B cell (primary cell): Measurements from ENCODE around the gene MVB12B. TPM values are rescaled to one million over a fixed set of nuclear protein-coding genes. Genes with fewer than 3 reads are reported as not detected.

Experiments used
- ATAC-seq: fragments of 200-7000 bp; cut with Tn5 transposase; one replicate; pipeline ENCODE4 v1.10.0; 2021; ENCODE audit warnings: low read depth, mild to moderate bottlenecking, moderate number of reproducible peaks, moderate library complexity
- CTCF ChIA-PET: fragments of 350-600 bp; sonication (Branson Sonifier 250); formaldehyde crosslinking; loops from one replicate; lab custom pipeline; 2021; ENCODE audit warnings: antibody characterized with exemption, inconsistent platforms; lab: Charles Lee
- POLR2A ChIA-PET: fragments of 350-600 bp; sonication (Branson Sonifier 250); formaldehyde crosslinking; loops from one replicate; lab custom pipeline; 2021; ENCODE audit warnings: antibody characterized with exemption; lab: Charles Lee
- DNase-seq: peaks from one replicate; pipeline ENCODE4 v3.0.0; 2013
- H2AFZ ChIP-seq: 2 replicates; pipeline ENCODE4 v1.6.1; 2012; ENCODE audit warnings: mild to moderate bottlenecking, low read depth, low read length; ENCODE audit not compliant: insufficient read depth, poor library complexity, severe bottlenecking
- H3K27ac ChIP-seq, 2 donors: 1 replicate in 1 of 2; 2 replicates in 1 of 2; pipeline ENCODE4 v1.5.1; 2012 to 2013; ENCODE audit warnings: low read length in 2 of 2, mild to moderate bottlenecking in 2 of 2, moderate library complexity in 1 of 2
- H3K27me3 ChIP-seq, 4 experiments: fragments of 200-600 bp in 1 of 4; sonication (generic) in 1 of 4; replicated peaks in 1 of 4; 1 replicate in 2 of 4; 2 replicates in 2 of 4; pipeline versions ENCODE4 v1.6.1 to v1.7.0; 2013 to 2016; ENCODE audit warnings: low read length in 3 of 4, mild to moderate bottlenecking in 2 of 4, mixed read lengths in 1 of 4, moderate library complexity in 1 of 4; ENCODE audit not compliant: insufficient read depth in 4 of 4, control insufficient read depth in 3 of 4; ENCODE audit errors: control extremely low read depth in 1 of 4
- H3K36me3 ChIP-seq, 2 experiments: replicated peaks in 1 of 2; 1 replicate in 1 of 2; 2 replicates in 1 of 2; pipeline versions ENCODE4 v1.6.1 to v1.7.1; 2013; ENCODE audit warnings: low read length in 1 of 2; ENCODE audit not compliant: insufficient read depth in 2 of 2, control insufficient read depth in 1 of 2; ENCODE audit errors: control extremely low read depth in 1 of 2, extremely low read depth in 1 of 2
- H3K4me1 ChIP-seq, 2 donors: fragments of 200-600 bp in 1 of 2; sonication (generic) in 1 of 2; 1 replicate in 1 of 2; 2 replicates in 1 of 2; pipeline versions ENCODE4 v1.5.1 to v1.6.1; 2013 to 2017; ENCODE audit warnings: low read length in 2 of 2; ENCODE audit not compliant: control insufficient read depth in 2 of 2, insufficient read depth in 2 of 2
- H3K4me2 ChIP-seq: replicated peaks from 2 replicates; pipeline ENCODE3; 2012; ENCODE audit warnings: mild to moderate bottlenecking, low read depth, low read length; ENCODE audit not compliant: poor library complexity, severe bottlenecking
- H3K4me3 ChIP-seq, 5 experiments: fragments of 200-600 bp in 1 of 5; sonication (generic) in 1 of 5; 1 replicate in 3 of 5; 2 replicates in 2 of 5; pipeline versions ENCODE4 v1.5.1 to v1.7.0; 2011 to 2016; ENCODE audit warnings: low read length in 4 of 5, mild to moderate bottlenecking in 4 of 5, low read depth in 2 of 5, control low read depth in 1 of 5, moderate library complexity in 1 of 5; ENCODE audit not compliant: insufficient read depth in 1 of 5; ENCODE audit errors: control extremely low read depth in 1 of 5, extremely low read depth in 1 of 5
- H3K79me2 ChIP-seq: fragments of 200-600 bp; sonication (generic); one replicate; pipeline ENCODE4 v1.6.0; 2016; ENCODE audit warnings: low read length; ENCODE audit not compliant: control insufficient read depth, insufficient read depth
- H3K9ac ChIP-seq: fragments of 200-600 bp; sonication (generic); 2 replicates; pipeline ENCODE4 v1.6.1; 2017; ENCODE audit warnings: mild to moderate bottlenecking, low read length, moderate library complexity
- H3K9me3 ChIP-seq, 3 donors: one replicate each; pipeline versions ENCODE4 v1.6.1 to v1.7.1; 2013; ENCODE audit warnings: low read length in 2 of 3; ENCODE audit not compliant: control insufficient read depth in 2 of 3, insufficient read depth in 1 of 3; ENCODE audit errors: control extremely low read depth in 1 of 3
- H4K20me1 ChIP-seq: 2 replicates; pipeline ENCODE4 v1.6.0; 2012; ENCODE audit warnings: mild to moderate bottlenecking, low read length; ENCODE audit not compliant: insufficient read depth, control insufficient read depth, poor library complexity, severe bottlenecking
- H3K27ac Mint-ChIP-seq: one replicate; pipeline ENCODE4 v1.8.0; 2021; ENCODE audit warnings: mixed read lengths
- H3K27me3 Mint-ChIP-seq: one replicate; pipeline ENCODE4 v1.8.0; 2021; ENCODE audit warnings: mixed read lengths
- H3K4me1 Mint-ChIP-seq: one replicate; pipeline ENCODE4 v1.8.0; 2021; ENCODE audit warnings: mixed read lengths
- H3K4me3 Mint-ChIP-seq: one replicate; pipeline ENCODE4 v1.8.0; 2021; ENCODE audit warnings: mixed read lengths
- H3K9me3 Mint-ChIP-seq: one replicate; pipeline ENCODE4 v1.8.0; 2022; ENCODE audit warnings: mixed read lengths; ENCODE audit not compliant: insufficient read depth
- EZH2 ChIP-seq: IDR thresholded peaks from 2 replicates; pipeline ENCODE4 v1.6.1; 2012; ENCODE audit warnings: borderline replicate concordance, low read depth, mild to moderate bottlenecking, moderate library complexity, low read length; ENCODE audit not compliant: insufficient read depth, poor library complexity, severe bottlenecking
- WGBS: methylation state at CpG from one replicate; pipeline ENCODE4 v1.1.5; 2013; ENCODE audit warnings: missing lambda C conversion rate; ENCODE audit not compliant: insufficient coverage; 5-methylcytosine and 5-hydroxymethylcytosine counted together
- intact Hi-C: fragments of 100-400 bp; cut with micrococcal nuclease; formaldehyde crosslinking; loops from one replicate; pipeline ENCODE4 v1.10.0; 2022
- polyA plus RNA-seq: library from polyadenylated mRNA; depleted of rRNA; stranded (reverse); fragments of >200 nt; gene quantifications from 2 replicates; pipeline ENCODE4 v1.2.3, GENCODE V29; 2012
- total RNA-seq, 2 donors: library from RNA; stranded (reverse); fragments of 120-200 nt in 1 of 2; gene quantifications; 1 replicate in 1 of 2; 2 replicates in 1 of 2; pipeline versions ENCODE4 v1.2.3 to v1.2.4, GENCODE V29; 2013 to 2022
- TF ChIP-seq, protein P1 (sequence below): fragments of 200-600 bp; IDR thresholded peaks from one replicate; pipeline ENCODE4 v1.8.0; 2022; ENCODE audit warnings: antibody characterized with exemption, mild to moderate bottlenecking

MVB12B gene
- total and polyA plus RNA-seq, 2 donors (not counting 1 experiment from before 2014, with no cell fraction given) = 1.2 to 9.8 TPM

DNA sequence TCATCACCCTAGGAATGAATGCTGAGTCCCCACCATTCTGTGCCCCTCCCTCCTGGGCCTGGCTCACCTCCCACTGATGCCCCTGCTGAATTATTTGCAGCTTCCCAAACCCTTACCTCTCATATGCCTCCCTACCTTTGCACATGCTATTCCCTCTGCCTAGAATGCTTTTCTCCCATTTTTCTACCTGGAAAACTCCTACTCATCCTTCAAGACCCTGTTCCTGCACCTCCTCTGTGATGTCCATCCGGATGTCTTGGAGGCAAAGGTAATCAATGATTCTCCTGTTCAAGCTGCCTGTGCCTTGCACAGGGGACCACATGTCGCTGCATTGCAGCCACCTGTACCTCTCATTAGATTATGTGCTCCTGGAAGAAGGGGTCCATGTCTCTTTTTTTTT, 182.3 kb downstream of the MVB12B start:
- Histone ChIP-seq H3K4me2 (no peak overlapping the region), H2AFZ (no peak overlapping the region), H3K4me3 (no peak overlapping the region), H3K27me3 (peaks cover 0 to 20% (median 4%) of the 10 kb centered on the region in 4 experiments), H3K9me3 (no peaks in the 10 kb centered on the region), H4K20me1 (no peaks in the 10 kb centered on the region), H3K27ac (no peak overlapping the region), H3K9ac (no peak overlapping the region), H3K36me3 (no peaks in the 10 kb centered on the region), H3K79me2 (no peaks in the 10 kb centered on the region), H3K4me1 (peaks cover 4 to 6% of the 10 kb centered on the region in 2 donors)
- Mint-ChIP-seq H3K27ac (no peak overlapping the region), H3K4me3 (no peak overlapping the region), H3K9me3 (no peaks in the 10 kb centered on the region), H3K27me3 (peaks cover 24% of the 10 kb centered on the region), H3K4me1 (peaks cover 4% of the 10 kb centered on the region)
- ChIA-PET POLR2A (no interaction called here), CTCF (interaction anchor here (16.6 kb wide), 1 partner anchor 47 kb away, joined by 167 read pairs; no protein-coding TSS in a partner anchor)
- WGBS = no CpG with 5 or more reads among the region's 2 CpGs
- no peak for TF ChIP-seq EZH2
- TF ChIP-seq, protein P1, sequence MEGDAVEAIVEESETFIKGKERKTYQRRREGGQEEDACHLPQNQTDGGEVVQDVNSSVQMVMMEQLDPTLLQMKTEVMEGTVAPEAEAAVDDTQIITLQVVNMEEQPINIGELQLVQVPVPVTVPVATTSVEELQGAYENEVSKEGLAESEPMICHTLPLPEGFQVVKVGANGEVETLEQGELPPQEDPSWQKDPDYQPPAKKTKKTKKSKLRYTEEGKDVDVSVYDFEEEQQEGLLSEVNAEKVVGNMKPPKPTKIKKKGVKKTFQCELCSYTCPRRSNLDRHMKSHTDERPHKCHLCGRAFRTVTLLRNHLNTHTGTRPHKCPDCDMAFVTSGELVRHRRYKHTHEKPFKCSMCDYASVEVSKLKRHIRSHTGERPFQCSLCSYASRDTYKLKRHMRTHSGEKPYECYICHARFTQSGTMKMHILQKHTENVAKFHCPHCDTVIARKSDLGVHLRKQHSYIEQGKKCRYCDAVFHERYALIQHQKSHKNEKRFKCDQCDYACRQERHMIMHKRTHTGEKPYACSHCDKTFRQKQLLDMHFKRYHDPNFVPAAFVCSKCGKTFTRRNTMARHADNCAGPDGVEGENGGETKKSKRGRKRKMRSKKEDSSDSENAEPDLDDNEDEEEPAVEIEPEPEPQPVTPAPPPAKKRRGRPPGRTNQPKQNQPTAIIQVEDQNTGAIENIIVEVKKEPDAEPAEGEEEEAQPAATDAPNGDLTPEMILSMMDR = no peak
- intact Hi-C loops = no loop called here
- ATAC-seq = no peak
- DNase-seq = no peak

- no peak for DNase-seq
- H3K4me1 Mint-ChIP-seq = peaks cover 4% of the 10 kb centered on the region
- POLR2A ChIA-PET = no interaction called here
Observed at GRCh38 chr9:126509718-126510117, 183.1 kb downstream of the MVB12B start.

More at GRCh38 chr9:126509718-126510117, 183.1 kb downstream of the MVB12B start:
- 89% methylated on average over 5 of the region's 5 CpGs for WGBS
- Histone ChIP-seq H3K4me3 (no peak overlapping the region), H4K20me1 (no peaks in the 10 kb centered on the region), H3K79me2 (no peaks in the 10 kb centered on the region), H3K9ac (no peak overlapping the region), H3K4me1 (peaks cover 10% of the 10 kb centered on the region in 2 donors), H3K27ac (no peak overlapping the region), H3K36me3 (no peaks in the 10 kb centered on the region), H3K27me3 (peaks cover 0 to 26% (median 6%) of the 10 kb centered on the region in 4 experiments), H2AFZ (no peak overlapping the region), H3K9me3 (peaks cover 0 to under 1% (median 0%) of the 10 kb centered on the region in 3 donors), H3K4me2 (no peak overlapping the region)
- H3K4me3 Mint-ChIP-seq = no peak overlapping the region
- ATAC-seq = no peak
- H3K27me3 Mint-ChIP-seq = peaks cover 24% of the 10 kb centered on the region
- CTCF ChIA-PET = interaction anchor here (1.5 to 16.6 kb wide), 2 partner anchors 24 to 46 kb away, joined by 3 to 167 read pairs; no protein-coding TSS in a partner anchor
- H3K27ac Mint-ChIP-seq = no peak overlapping the region
- intact Hi-C loops = no loop called here
- TF ChIP-seq EZH2 = no peak
- TF ChIP-seq, protein P1 = no peak
- no peaks in the 10 kb centered on the region for H3K9me3 Mint-ChIP-seq
